Hepatocyte (in vitro differentiated cells): ENCODE measurements around the gene SH3RF1.

Experiments used
- CTCF ChIP-seq: fragments of 200-600 bp; sonication (generic); IDR thresholded peaks from 2 replicates; pipeline ENCODE4 v1.5.1; 2016; ENCODE audit warnings: antibody characterized with exemption, mild to moderate bottlenecking; ENCODE audit not compliant: poor library complexity
- EZH2 ChIP-seq: fragments of 200-600 bp; sonication (generic); IDR thresholded peaks from 2 replicates; pipeline ENCODE4 v1.6.1; 2016; ENCODE audit warnings: antibody characterized with exemption, mild to moderate bottlenecking, borderline replicate concordance
- EZH2phosphoT487 ChIP-seq: fragments of 200-600 bp; sonication (generic); IDR thresholded peaks from one replicate; pipeline ENCODE4 v1.6.1; 2018; ENCODE audit warnings: antibody characterized with exemption, mild to moderate bottlenecking, low read depth, moderate library complexity; ENCODE audit not compliant: unreplicated experiment, severe bottlenecking

GRCh38 chr4:169114341-169114974 lies 156.3 kb downstream of the SH3RF1 start:
- TF ChIP-seq CTCF (no peak), EZH2phosphoT487 (no peak), EZH2 (no peak)
